Gastrocnemius medialis (tissue), 4 donors: ENCODE measurements around the gene ASCL5.

Source experiments
- POLR2A ChIP-seq, 2 donors: fragments of 450-650 bp; IDR thresholded peaks; one replicate each; pipeline ENCODE4 v1.6.1; 2017; ENCODE audit warnings: antibody characterized with exemption in 2 of 2, mild to moderate bottlenecking in 2 of 2, moderate library complexity in 2 of 2
- TF ChIP-seq, protein P1 (sequence below), 5 experiments: fragments of 450-650 bp in 3 of 5; fragments of 200-600 bp in 2 of 5; sonication (generic) in 2 of 5; IDR thresholded peaks in 4 of 5; conservative IDR thresholded peaks in 1 of 5; 1 replicate in 4 of 5; 2 replicates in 1 of 5; pipeline ENCODE4 v1.5.1; 2016 to 2019; ENCODE audit warnings: antibody characterized with exemption in 5 of 5, mild to moderate bottlenecking in 3 of 5, moderate library complexity in 3 of 5

DNA sequence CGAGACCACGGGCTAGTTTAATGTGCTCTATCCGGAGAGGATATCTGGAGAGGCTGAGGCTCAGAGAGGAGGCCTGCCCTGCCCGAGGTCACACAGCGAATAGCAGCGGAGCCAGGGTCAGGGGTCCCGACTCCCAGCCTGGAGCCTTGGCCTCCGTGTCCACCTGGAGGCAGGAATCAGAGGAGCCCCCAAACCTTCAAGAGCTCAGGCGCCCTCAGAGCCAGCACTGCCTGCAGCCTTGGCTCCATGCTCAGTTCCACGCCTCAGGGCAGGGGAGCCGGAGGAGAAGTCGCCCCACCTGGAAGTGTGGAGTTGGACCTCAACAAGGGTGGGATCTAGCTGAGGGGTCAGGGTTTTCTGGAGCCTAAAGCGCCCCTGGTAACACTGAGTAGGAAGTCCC, 2.0 kb upstream of the ASCL5 start:
- no peak for TF ChIP-seq POLR2A (IDR thresholded peaks at IDR 0.05)
- TF ChIP-seq, protein P1, sequence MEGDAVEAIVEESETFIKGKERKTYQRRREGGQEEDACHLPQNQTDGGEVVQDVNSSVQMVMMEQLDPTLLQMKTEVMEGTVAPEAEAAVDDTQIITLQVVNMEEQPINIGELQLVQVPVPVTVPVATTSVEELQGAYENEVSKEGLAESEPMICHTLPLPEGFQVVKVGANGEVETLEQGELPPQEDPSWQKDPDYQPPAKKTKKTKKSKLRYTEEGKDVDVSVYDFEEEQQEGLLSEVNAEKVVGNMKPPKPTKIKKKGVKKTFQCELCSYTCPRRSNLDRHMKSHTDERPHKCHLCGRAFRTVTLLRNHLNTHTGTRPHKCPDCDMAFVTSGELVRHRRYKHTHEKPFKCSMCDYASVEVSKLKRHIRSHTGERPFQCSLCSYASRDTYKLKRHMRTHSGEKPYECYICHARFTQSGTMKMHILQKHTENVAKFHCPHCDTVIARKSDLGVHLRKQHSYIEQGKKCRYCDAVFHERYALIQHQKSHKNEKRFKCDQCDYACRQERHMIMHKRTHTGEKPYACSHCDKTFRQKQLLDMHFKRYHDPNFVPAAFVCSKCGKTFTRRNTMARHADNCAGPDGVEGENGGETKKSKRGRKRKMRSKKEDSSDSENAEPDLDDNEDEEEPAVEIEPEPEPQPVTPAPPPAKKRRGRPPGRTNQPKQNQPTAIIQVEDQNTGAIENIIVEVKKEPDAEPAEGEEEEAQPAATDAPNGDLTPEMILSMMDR (IDR thresholded peaks at IDR 0.05 in 4 of 5, conservative IDR thresholded peaks at IDR 0.05 in 1 of 5): no peak
